ENCODE measurements around the gene CCDC69.
"Not testable (repeated sequence)": the region's sequence is repeated elsewhere in the genome, so short reads cannot be mapped to it uniquely, and the experiment has no call there.

Gene CCDC69

GRCh38 chr5:151252762-151253604 lies 29.1 kb upstream of the CCDC69 start, which contains the start of gene GM2A:
Gene GM2A (plus strand): TSS chr5:151253185. CDS start chr5:151253217, 32 bp downstream.
- TF ChIP-seq POLR2A (IDR thresholded peaks at IDR 0.05; ENCODE audit: low read length) (peak; percentile 38), GATA1 (IDR thresholded peaks at IDR 0.05; ENCODE audit: low read depth, low read length) (no peak)
- DNase-seq = peak; percentile 100

- no peak for DNase-seq
- TF ChIP-seq POLR2A (IDR thresholded peaks at IDR 0.05; ENCODE audit: low read length) (no peak), GATA1 (IDR thresholded peaks at IDR 0.05; ENCODE audit: low read depth, low read length) (no peak)
Observed at GRCh38 chr5:151251621-151252020, 27.7 kb upstream of the CCDC69 start.

GRCh38 chr5:151251001-151251551 lies 27.2 kb upstream of the CCDC69 start:
- no peak for TF ChIP-seq GATA1 (IDR thresholded peaks at IDR 0.05; ENCODE audit: low read depth, low read length)
- TF ChIP-seq POLR2A (IDR thresholded peaks at IDR 0.05; ENCODE audit: low read length) = no peak
- DNase-seq = no peak

- no peak for DNase-seq
- TF ChIP-seq GATA1 (IDR thresholded peaks at IDR 0.05; ENCODE audit: low read depth, low read length) (no peak), POLR2A (IDR thresholded peaks at IDR 0.05; ENCODE audit: low read length) (no peak)
Observed at GRCh38 chr5:151250346-151251000, 26.6 kb upstream of the CCDC69 start.

GRCh38 chr5:151249281-151249680 lies 25.4 kb upstream of the CCDC69 start:
- DNase-seq = no peak
- TF ChIP-seq POLR2A (IDR thresholded peaks at IDR 0.05; ENCODE audit: low read length) = no peak
- TF ChIP-seq GATA1 (IDR thresholded peaks at IDR 0.05; ENCODE audit: low read depth, low read length) = no peak

GRCh38 chr5:151248651-151249050 lies 24.8 kb upstream of the CCDC69 start:
- no peak for DNase-seq
- TF ChIP-seq POLR2A (IDR thresholded peaks at IDR 0.05; ENCODE audit: low read length) (no peak), GATA1 (IDR thresholded peaks at IDR 0.05; ENCODE audit: low read depth, low read length) (no peak)

- TF ChIP-seq POLR2A (IDR thresholded peaks at IDR 0.05; ENCODE audit: low read length) (no peak), GATA1 (IDR thresholded peaks at IDR 0.05; ENCODE audit: low read depth, low read length) (no peak)
- DNase-seq = no peak
Observed at GRCh38 chr5:151245680-151246219, 21.9 kb upstream of the CCDC69 start.

GRCh38 chr5:151244206-151244605 lies 20.3 kb upstream of the CCDC69 start:
- DNase-seq = no peak

GRCh38 chr5:151243564-151243963 lies 19.7 kb upstream of the CCDC69 start:
- DNase-seq = no peak
- TF ChIP-seq GATA1 (IDR thresholded peaks at IDR 0.05; ENCODE audit: low read depth, low read length) = no peak

More at GRCh38 chr5:151244206-151244605, 20.3 kb upstream of the CCDC69 start:
- no peak for TF ChIP-seq POLR2A (IDR thresholded peaks at IDR 0.05; ENCODE audit: low read length)
- TF ChIP-seq GATA1 (IDR thresholded peaks at IDR 0.05; ENCODE audit: low read depth, low read length) = no peak

- no peak for TF ChIP-seq POLR2A (IDR thresholded peaks at IDR 0.05; ENCODE audit: low read length)
- no peak for TF ChIP-seq GATA1 (IDR thresholded peaks at IDR 0.05; ENCODE audit: low read depth, low read length)
- no peak for DNase-seq
Observed at GRCh38 chr5:151243127-151243526, 19.2 kb upstream of the CCDC69 start.

GRCh38 chr5:151240924-151241635 lies 17.2 kb upstream of the CCDC69 start:
- TF ChIP-seq POLR2A (IDR thresholded peaks at IDR 0.05; ENCODE audit: low read length) (no peak), GATA1 (IDR thresholded peaks at IDR 0.05; ENCODE audit: low read depth, low read length) (no peak)
- DNase-seq = no peak

- not testable (repeated sequence) for DNase-seq
Observed at GRCh38 chr5:151240268-151240835, 16.5 kb upstream of the CCDC69 start.

GRCh38 chr5:151239237-151239861 lies 15.5 kb upstream of the CCDC69 start:
- DNase-seq = peak; percentile 67 to 80
- TF ChIP-seq GATA1 (IDR thresholded peaks at IDR 0.05; ENCODE audit: low read depth, low read length) = no peak
- no peak for TF ChIP-seq POLR2A (IDR thresholded peaks at IDR 0.05; ENCODE audit: low read length)

Measured in erythroblast (primary cell).